ENCODE results near the gene FNDC3B.
"Not testable (repeated sequence)": the region's sequence is repeated elsewhere in the genome, so short reads cannot be mapped to it uniquely, and the experiment has no call there.

FNDC3B gene

DNA sequence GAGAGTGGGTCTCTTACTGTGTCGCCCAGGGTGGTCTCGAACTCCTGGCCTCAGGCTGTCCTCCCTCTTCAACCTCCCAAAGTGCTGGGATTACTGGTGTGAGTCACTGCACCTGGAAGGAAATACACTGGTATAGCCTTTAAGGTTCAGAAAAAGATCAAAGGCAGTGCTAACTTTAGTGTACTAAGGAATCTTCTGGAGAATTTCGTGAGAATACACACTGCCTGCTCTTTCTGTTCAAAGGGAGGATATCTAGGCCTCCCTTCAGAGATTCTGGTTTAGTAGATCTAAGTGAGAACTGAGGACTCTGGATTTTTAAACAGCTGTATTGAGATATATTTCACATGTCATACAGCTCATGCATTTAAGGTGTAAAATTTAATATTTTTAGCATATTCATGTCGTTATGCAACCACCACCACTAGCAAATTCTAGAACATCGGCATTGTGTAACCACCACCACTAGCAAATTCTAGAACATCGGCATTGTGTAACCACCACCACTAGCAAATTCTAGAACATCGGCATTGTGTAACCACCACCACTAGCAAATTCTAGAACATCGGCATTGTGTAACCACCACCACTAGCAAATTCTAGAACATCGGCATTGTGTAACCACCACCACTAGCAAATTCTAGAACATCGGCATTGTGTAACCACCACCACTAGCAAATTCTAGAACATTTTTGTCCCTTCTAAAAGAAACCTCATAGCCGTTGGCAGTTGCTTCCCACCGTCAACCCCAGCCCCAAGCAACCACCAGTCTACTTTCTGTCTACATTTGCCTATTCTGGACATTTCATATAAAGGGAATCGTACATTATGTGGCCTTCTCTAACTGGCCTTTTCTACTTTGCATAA is 54.4 kb downstream of the FNDC3B start:
- not testable (repeated sequence) for DNase-seq (ENCODE audit: low spot score)

DNA sequence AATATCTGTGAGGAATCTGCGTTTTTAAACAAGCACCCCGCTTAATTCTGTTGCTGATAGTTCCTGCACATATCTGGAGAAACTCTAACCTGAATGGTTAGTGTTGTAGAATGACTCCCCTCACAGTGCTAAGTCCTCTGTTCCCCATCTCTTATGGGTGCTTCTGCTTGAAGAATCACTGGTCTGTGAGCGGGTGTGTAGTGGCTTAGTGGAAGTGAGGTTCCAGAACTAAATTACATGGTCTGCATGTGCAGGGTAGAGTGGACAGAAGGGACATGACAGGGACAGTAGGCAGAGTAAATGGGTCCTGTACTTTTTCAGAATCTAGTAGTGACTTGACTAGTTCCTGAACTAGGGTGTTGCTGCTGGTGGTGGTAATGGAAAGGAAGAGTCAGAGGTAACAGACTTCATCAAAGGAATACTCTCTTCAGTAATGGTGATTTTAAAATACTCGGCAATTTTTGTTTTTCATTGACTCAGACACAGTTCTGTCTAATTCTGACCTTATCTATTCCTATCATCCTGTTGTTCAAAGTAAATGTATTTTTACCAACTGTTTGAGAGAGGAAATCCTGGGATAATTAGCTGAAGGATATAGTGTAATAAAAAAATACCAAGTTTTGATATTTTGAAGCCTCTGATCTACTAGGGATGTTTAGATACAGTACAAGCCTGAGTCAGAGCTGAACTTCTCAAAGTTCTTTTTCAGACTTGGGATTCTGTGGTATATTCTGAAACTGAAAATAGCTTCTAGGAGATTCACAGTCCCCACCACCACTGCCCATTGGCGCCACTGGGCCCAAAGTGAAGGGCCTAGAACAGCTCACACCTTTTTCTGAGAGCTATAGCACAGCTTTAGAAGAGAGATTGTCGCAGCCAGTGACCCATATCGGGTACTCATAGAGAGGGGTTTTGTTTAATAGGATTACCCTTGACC is 55.5 kb downstream of the FNDC3B start:
- no peak for DNase-seq (ENCODE audit: low spot score)

DNA sequence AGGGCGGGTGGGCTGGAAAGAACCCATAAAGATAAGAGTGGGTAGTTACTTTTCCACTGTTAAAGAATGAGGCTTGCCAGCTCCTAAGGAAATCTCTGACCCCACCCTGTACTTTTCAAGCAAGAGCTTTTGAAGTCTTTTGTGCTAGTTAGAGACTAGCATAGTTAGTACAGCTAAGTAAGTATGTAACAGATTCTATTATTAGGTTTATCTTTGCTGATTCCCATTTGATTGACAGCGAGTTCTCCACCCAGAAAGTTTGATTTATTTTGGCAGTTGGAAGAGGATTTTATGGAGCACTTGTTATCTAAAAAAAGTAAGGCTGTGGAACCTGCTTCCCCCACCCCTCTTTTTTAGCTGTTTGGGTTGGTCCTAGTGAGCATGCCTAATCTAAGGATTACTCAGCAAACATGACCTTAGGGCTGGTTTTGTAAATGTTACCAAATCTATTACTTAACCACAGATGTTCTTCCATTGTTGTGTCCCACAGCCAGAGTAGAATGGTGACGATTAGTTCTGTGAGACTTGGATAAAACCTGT is 57.6 kb downstream of the FNDC3B start:
- DNase-seq (ENCODE audit: low spot score), result no peak

DNA sequence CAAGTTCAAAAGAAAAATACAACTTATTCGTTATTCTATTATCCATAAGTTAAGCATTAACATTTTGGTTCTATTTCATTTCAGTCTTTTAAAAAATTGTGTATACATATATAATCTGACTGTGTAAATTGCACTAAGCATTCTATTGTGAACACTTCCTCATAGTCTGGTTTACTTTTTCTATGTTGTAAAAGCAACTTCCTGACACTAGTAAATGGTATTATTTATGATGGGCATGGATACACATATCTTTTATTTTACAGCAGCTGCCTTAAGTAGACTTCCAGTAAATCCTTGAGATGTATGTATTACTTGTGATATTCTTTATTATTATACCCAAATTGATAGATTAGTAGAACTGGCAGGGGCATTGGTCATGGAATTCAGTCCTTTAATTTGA is 58.2 kb downstream of the FNDC3B start:
- no peak for DNase-seq (ENCODE audit: low spot score)

DNA sequence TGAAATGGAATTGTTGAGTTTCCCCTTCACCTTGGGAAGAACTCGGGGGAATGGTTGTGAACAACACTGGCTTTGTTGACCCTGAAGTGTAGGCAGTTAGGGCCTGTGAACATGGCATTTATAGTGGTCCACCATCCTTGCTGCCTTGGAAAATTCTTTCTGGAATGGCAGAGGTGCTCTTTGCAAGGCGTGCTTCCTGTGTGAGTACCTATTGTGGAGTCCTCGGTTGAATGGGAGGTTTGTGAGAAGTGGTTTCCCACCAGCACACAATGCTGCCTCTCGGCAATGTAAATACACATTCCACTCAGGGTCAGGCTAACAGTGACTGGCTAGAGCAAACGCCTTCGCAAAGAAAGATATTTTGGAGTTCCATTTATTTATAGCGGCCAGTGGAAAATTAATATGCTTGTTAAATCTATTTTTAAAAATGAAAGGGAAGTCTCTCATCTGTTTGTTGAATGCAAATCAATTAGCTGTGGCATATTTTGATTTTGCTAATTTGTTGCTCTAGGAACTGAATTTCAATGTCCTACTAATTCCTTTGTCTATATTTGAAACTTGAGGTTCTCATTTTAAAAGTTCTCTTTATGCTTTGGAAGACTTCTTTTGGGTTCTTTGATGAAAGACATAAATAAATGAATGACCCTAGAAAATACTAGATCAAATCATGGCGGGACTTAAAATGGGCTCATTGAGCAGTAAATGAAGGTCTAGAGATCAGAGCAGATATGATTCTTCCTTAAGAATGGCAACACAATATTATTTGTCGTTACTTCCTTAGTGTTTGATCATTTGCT is 59.5 kb downstream of the FNDC3B start:
- no peak for DNase-seq (ENCODE audit: low spot score)

DNA sequence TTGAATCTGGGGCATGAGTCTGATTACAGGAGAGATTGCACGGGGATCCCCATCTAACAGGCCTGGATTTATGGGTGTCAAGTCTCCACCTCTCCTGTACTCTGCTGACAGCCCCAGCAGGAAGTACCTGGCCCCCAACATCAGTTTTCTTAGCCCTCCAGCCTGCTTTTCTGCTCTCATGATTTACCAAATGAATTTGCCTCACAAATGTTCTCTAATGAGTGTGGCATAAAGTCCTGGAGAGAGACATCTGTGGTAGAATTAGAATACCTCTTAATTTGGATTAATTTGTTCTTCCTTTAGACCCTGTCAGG is 60.1 kb downstream of the FNDC3B start:
- no peak for DNase-seq (ENCODE audit: low spot score)

DNA sequence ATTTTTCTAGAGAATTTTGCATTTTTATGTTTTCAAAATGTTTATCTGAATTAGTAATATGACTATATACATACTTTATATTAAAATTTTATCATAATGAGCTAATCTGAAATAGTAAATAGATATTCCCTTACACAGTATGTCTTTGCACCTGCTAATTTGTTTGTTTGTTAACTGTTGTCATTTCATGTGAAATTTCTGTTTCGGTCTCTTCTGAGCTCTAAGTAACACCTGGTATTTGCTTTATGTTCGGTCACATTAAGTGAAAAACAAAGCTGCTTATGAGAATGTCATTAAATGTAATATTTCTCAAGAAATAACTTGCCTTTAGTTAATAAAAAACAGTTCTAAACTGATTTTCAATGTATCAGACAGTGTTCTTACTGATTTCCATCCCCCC is 61.1 kb downstream of the FNDC3B start:
- DNase-seq (ENCODE audit: low spot score), result no peak

DNA sequence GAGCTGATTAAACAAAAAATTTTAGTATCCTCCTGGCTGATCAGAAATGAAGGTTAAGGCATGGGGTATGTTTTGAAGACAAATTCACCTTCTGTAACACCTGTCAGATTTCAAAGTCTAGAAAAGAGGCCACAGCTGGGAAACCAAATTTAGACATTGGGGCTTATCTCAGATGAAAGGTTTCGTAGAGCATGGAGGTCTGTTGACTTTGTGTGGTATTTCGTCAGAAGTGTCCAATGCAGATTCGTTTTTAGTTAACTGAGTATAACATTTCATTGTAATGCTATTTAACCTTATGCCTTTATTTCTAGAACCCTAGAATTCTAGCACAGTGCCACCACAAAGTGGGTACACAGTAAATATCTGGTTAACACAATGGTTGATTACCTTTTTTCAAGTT is 61.7 kb downstream of the FNDC3B start:
- DNase-seq (ENCODE audit: low spot score), result no peak

DNA sequence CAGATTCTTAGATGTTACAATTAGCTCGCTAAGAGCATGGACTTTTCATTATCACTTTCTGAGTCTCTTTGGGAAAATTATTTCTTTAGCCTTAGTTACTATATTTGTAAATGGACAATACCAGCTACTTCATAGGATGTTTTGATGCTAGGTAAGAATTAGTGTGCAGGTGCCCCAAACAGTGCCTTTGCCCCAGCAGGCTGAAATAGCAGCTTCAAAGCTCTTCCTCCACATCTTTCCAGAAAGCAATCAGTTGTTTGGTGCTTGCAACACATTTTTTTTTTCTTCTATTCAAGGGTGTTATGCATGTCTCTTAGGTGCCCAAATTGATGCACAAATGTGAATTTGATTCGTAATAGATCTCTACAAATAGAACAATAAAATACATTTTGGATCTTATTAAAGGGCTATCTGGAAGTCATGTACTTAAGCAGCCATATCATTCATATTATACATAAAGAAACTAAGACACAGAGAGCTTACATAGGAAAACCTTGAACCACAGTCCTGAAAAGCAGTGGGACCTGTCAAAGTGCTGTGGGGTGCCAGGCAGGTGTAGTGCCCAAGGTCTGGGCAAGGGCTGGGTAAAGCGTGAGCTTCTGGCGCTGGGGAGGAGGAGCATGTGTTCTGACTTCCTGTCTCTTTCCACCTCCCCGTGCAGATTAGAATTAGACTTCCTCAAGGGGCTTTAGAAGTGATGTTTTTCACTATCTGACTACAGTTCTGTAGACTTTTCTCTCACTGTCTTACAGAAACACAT is 62.9 kb downstream of the FNDC3B start:
- no peak for DNase-seq (ENCODE audit: low spot score)

DNA sequence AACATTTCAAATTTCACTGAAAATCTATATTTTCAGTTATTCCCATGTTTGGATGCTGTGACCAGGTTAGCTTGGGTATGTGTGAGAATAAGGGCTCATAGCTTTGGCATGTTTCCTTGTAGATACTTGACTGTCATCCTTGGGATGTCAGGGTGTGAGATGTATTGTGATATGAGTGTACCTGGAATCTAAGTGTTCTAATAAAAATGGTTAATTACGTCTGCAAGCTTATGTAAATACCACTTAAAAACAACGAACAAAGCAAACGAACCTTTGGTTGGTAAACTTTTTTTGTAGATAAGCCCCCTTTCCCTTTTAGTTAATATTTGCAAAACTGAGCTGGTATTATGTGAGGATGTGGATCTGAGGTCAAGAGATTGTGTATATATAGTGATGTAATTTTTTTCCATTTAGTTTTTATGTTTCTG is 63.5 kb downstream of the FNDC3B start:
- no peak for DNase-seq (ENCODE audit: low spot score)

DNA sequence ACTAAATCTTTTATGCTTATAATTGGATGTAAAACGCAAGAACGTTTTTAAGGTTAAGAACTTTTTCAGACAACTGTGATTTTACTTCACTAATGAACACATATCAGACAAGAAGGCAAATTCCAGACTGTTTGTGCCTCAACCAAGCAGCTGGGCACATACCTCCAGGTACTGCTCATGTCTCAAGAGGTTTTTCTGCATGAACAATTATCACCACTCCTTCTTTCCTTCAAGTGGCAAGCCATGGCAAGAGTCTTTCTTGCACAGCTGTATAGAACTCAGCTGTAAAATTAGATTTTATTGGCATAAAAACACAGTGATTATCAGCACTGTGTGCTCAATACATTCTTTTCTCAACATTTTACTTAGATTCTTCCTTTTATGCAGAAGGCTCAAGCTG is 64.3 kb downstream of the FNDC3B start:
- no peak for DNase-seq (ENCODE audit: low spot score)

DNA sequence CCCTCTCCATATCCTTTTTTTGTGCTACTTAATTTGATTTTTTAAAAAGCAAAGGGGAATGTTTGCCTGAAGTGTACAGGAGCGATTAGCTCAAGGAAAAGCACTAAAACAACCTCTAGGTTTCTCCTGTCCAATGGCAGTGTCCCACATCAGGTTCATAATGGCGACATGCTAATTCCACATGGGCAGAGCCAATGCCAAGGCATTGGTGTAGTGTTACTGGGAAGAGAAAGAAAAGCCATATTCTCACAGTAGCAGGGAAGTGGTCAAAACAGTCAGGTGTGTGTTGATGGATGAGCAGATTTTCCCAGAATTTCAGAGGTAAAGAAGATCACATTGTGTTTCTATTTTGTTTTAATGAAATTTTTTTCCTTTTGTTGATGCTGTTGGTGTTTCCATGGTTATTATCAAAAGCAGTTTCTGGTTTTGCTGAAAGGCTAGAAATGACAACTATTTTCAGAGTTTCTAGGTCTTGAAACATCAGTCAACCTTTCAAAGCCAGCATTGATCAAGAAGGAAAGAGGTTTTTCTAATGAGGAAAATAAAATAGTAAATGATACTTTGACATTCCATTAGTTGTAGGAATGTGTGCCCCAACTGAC is 65.2 kb downstream of the FNDC3B start:
- no peak for DNase-seq (ENCODE audit: low spot score)

DNA sequence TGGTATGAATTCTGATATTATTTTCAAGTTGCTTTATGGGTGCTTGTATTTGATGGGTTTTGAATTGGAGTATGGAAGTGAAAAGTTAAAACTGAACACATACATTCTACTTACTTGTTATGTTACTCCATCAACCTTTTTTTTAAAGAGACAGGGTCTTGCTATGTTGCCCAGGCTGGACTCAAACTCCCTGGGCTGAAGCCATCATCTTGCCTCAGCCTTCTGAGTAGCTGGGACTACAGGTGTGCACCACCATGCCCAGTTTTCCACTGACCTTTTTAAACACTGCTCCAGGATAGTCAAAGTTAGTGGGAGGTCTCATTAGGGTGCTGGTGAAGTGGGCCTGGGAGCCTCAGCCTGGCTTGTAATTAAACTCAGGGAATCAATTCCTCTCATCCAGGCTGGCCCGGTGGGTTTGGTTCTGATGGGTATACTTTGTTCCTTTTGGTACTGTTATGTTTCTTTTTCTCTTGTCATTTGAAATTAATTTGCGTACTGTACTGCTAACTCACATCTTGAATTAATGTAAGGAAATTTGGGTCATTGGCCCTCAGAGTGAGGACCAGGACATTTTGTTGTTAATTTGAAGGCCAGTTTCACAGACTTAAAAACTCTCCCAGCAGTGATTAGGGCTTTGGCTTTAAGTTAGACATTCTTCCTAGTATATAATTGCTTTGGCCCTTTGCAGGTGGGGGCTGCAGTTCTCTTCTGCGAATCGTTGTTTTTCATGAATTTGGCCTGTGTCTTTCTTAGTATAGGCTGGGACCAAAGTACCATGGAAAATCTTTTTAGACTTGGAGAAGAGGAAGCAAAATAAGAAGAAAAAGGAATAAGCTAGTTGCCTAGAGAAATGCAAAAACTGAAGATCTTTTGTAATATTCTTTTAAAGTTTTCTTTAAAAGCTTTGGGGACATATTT is 66.9 kb downstream of the FNDC3B start:
- DNase-seq (ENCODE audit: low spot score), result no peak

DNA sequence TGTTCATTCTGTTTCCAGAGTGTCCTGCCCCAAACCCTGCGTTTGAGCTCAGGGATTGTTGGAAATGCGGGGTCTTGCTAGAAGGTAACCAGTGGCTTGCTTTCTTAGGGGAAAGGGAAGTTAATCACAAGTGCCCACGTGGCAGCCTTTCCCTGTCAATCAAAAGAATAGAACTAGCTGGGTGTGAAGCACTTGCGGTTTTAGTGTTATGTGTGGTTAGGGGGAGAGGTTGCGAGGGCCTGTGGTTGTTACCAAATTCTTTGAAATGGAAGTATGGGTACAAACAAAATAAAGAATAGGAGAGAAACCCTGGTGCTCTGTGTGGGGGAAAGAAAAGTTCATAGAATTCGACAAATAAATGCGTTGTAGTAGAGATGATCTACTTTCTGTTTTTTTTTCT is 67.6 kb downstream of the FNDC3B start:
- DNase-seq (ENCODE audit: low spot score), result peak; percentile 67

DNA sequence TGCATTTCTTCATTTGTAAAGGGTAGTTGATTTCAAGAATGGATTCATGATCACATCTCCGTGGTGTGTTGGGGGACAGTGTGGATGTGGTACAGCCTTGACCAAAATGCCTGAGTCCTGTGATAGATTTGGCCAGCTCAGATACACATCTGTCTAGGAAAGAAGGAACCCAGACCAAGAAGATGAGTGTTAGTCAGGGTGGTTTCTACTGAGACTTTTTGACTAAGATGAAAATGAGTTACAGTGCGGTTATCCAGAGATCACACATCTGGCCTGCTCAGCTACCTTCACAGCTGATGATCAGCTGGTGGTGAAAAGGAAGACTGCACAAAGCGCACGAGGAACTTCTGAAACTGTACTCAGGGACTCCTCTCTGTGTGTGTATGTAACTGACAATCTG is 68.0 kb downstream of the FNDC3B start:
- DNase-seq (ENCODE audit: low spot score), result no peak

DNA sequence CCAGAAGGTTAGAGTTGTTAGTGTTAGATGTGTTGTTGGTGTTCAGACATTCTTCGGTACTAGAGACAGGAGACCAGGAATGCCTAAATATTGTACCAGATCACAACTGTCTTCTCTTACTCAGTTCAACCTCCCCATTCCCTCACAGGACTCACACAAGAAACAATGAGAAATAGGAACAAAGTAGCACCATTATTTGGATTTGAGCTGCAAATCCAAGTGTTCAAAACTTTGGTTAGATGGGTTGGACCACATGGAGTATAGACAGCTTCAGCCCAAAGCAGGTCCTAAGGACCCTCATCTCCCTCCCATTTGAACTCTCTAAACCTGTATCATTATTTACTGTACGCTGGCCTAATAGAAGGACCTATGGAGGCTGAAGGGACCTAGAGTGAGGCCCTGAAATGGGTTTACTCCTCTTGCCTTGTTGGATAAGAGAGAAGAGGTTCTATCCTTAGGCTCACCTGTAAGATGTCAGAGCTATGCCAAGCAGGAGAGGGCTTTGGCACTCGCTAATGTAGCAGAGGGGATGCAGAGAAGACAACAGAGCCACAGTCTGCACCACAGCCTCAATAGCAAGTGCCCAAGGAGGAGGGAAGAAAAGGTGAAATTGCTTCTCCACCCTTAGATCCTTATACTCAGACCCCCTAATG is 70.9 kb downstream of the FNDC3B start:
- no peak for DNase-seq (ENCODE audit: low spot score)

DNA sequence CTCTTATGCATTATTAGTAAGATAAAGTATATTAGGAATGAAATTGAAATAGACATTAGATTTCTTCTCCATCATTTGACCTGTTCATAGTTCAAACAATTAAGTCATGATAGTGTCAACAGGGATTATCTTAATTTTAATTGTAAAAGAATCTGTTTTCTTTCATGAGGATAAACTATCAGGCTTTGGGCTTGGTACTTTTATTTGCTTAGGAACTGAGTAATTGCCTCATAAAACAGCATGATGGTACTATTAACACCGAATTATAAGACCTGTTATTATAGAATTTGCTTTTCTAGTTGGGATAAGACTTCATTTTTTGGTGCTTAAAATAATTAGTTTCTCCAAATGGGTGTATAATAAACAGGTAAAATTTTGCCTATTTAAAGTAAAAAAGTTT is 71.8 kb downstream of the FNDC3B start:
- no peak for DNase-seq (ENCODE audit: low spot score)

DNA sequence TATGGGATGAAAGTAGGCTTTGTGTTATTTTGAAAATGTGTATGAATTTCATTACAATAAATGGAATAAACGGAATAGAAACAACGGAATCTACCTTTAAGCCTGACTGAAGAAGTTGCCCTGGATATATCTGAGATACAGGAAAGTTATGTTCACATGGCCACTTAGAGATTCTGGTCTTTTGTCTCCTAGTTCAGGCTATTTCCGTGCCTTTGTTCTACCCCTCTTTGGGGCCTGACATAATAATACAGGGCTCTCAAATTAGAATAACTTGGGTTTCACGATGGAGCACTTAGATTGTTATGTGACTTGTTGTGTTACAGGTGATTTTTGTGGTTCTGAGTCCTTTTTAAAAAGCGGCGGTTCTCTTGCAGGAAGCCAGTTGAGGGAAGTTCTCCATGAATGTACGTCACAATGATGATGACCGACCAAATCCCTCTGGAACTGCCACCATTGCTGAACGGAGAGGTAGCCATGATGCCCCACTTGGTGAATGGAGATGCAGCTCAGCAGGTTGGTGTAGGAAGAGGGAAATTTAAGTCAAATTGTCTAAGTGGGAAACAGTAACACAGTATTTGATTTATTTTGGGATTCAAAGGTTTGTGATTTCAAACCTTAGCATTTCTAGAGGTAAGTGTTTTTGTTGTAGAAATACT is 72.8 kb downstream of the FNDC3B start:
- no peak for DNase-seq (ENCODE audit: low spot score)

DNA sequence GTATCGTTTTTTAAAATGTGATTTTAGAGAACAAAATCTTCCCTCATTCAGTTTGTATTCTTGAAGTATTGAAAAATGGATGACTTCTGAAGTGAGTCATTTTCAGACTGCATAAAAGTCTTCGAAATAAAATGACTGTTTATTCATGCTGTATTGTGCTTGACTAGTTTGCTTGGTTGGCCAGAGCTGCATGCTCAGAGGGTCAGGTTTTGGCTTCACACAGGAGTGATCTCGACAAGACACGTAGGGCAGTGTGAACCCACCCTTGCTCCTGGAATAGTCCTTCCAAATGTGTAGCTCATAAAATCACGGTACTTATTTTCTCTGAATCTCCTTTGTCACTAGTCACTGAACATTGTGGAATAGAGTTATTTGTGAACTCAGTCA is 73.3 kb downstream of the FNDC3B start:
- no peak for DNase-seq (ENCODE audit: low spot score)

All from Ammon's horn (tissue), 1 donor.